HUES64 (cell line): ENCODE results near the gene CSNK1A1. TPM values are rescaled to one million over a fixed set of nuclear protein-coding genes. Genes with fewer than 3 reads are reported as not detected.
"Not testable (repeated sequence)": the region's sequence is repeated elsewhere in the genome, so short reads cannot be mapped to it uniquely, and the experiment has no call there.

Source experiments
- H3K27ac ChIP-seq: 2 replicates; pipeline ENCODE4 v1.7.0; 2013; ENCODE audit warnings: low read depth, low read length, inconsistent platforms
- H3K27me3 ChIP-seq: 2 replicates; pipeline ENCODE4 v1.6.1; 2013; ENCODE audit warnings: mild to moderate bottlenecking, low read length; ENCODE audit not compliant: insufficient read depth
- H3K36me3 ChIP-seq: 2 replicates; pipeline ENCODE4 v1.6.1; 2013; ENCODE audit warnings: mild to moderate bottlenecking, low read length; ENCODE audit not compliant: insufficient read depth
- H3K4me1 ChIP-seq: 2 replicates; pipeline ENCODE4 v1.6.1; 2013; ENCODE audit warnings: mild to moderate bottlenecking, low read length, moderate library complexity; ENCODE audit not compliant: insufficient read depth
- H3K4me3 ChIP-seq: 2 replicates; pipeline ENCODE4 v1.5.1; 2013; ENCODE audit warnings: mild to moderate bottlenecking, low read length, moderate library complexity
- H3K9ac ChIP-seq: 2 replicates; pipeline ENCODE4 v1.6.1; 2013; ENCODE audit warnings: mild to moderate bottlenecking, low read depth, low read length
- H3K9me3 ChIP-seq: 2 replicates; pipeline ENCODE4 v1.6.1; 2013; ENCODE audit warnings: low read depth, low read length; ENCODE audit not compliant: insufficient read depth
- WGBS: fragments of 150-250, 120-280 bp; methylation state at CpG from one replicate; pipeline ENCODE4 v1.1.7; 2013; ENCODE audit warnings: missing lambda C conversion rate; 5-methylcytosine and 5-hydroxymethylcytosine counted together
- polyA plus RNA-seq, 2 experiments: library from polyadenylated mRNA; stranded (reverse); fragments of 50-300 nt; gene quantifications; one replicate each; pipeline ENCODE4 v1.2.3, GENCODE V29; 2013

The CSNK1A1 gene
- 155 TPM for polyA plus RNA-seq (2013, experiment 1 of 2)
- 160 TPM for polyA plus RNA-seq (2013, experiment 2 of 2)

DNA sequence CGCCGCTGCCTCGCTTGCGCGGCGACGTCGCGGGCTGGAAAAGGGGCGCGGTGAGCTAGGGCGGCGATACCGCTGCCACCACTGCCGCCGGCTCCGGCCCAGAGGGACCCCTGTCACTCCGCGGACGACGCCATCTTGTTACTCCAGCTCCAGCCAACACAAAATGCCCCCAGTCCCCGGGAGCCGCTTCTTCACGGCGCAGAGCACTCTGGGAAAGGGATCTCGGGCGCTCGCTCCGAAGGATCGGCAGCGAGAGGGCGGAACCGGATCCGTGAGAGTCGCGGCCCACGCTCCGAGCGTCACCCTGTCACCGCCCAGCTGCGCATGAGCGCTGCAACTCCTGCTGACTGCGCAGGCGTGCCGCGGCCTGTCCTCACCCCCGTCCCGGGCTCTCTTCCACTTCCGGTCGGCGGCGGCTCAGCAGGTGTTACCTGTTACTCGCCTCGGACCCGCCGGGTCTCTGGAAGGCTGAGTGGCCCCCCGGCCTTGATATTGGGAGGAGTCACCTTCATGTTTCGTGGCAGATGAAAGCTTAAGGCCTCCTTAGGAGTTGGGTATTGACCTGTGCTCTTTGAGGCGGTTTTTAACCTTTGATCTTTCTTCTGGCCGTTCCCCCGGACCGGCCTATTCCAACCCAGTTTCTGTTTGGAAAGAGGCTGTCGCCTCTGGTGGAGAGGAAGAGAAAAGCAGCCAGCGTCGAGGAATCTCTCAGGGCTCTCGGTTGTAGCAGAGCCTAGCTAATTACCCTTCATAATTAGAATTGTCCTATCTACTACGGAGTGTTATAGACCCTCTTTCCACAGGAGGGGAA, at the start of gene CSNK1A1:
TSS of gene CSNK1A1 (minus strand) at position 213 of the 811 bp plus-strand sequence. CDS start 475 bp downstream, outside the sequence.
- Histone ChIP-seq H3K4me1 (peaks cover 15% of the 10 kb centered on the region), H3K27ac (peak within 1 kb of the TSS; percentile 96)
- WGBS: under 1% methylated on average over 66 of the region's 67 CpGs

GRCh38 chr5:149600932-149601331, 49.7 kb upstream of the CSNK1A1 start:
- no peaks in the 10 kb centered on the region for H3K9me3 ChIP-seq
- no peak overlapping the region for H3K9ac ChIP-seq
- WGBS: 93% methylated on average over 3 of the region's 3 CpGs
- H3K27me3 ChIP-seq: no peaks in the 10 kb centered on the region
- no peaks in the 10 kb centered on the region for H3K36me3 ChIP-seq
- no peaks in the 10 kb centered on the region; the same call in 1 of the 2 replicates for H3K4me1 ChIP-seq
- H3K4me3 ChIP-seq: no peak overlapping the region
- no peak overlapping the region for H3K27ac ChIP-seq

More for the DNA sequence above, at the start of gene CSNK1A1:
- Histone ChIP-seq H3K4me3 (peak within 1 kb of the TSS; percentile 100), H3K9ac (peak within 1 kb of the TSS; percentile 98), H3K27me3 (no peaks in the 10 kb centered on the region), H3K36me3 (peaks cover 36% of the 10 kb centered on the region), H3K9me3 (no peaks in the 10 kb centered on the region)

DNA sequence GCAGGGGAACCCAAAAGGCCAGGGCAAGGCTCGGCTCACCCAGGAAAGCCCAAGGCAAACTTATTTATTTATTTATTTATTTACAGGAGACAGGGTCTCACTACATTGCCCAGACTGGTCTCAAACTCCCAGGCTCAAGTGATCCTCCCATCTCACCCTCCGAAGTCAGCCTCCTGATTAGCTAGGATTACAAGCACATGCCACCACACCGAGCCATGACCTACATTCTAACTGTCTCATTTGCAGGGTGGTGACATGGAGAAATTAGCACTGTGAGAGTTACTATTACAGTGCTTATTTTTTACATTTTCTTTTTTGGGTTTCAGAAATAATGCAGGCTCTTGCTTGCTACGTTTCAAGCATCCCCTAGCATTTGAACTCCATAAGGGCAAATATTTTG, 48.1 kb upstream of the CSNK1A1 start:
- Histone ChIP-seq H3K4me1 (no peaks in the 10 kb centered on the region; the same call in 1 of the 2 replicates), H3K4me3 (no peak overlapping the region), H3K9me3 (no peaks in the 10 kb centered on the region), H3K9ac (no peak overlapping the region), H3K27me3 (no peaks in the 10 kb centered on the region), H3K36me3 (no peaks in the 10 kb centered on the region), H3K27ac (no peak overlapping the region)
- WGBS: 94% methylated on average over 2 of the region's 4 CpGs

DNA sequence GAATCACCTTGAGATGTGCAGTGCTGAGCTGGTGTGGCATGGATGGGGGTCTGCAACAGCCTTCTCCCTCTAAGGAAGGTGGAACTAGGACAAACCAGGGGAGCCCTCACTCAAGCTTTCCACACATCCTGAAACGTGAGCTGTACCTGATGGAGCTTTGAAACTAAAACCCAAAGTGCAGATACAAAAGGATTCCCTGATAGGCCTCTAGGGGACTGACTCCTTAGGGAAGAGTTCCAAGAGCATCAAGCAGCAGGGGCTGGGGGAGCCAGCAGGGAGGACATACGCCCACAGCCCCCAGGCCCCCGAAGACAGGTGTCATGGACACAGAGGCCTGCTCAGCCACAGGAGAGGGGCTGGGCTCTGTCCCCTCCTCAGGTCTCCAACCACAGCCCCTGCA, 47.7 kb upstream of the CSNK1A1 start:
- Histone ChIP-seq H3K9ac (no peak overlapping the region), H3K27ac (no peak overlapping the region), H3K36me3 (no peaks in the 10 kb centered on the region), H3K4me3 (no peak overlapping the region), H3K9me3 (no peaks in the 10 kb centered on the region), H3K27me3 (no peaks in the 10 kb centered on the region), H3K4me1 (no peaks in the 10 kb centered on the region; the same call in 1 of the 2 replicates)
- 63% methylated on average over 3 of the region's 3 CpGs for WGBS

DNA sequence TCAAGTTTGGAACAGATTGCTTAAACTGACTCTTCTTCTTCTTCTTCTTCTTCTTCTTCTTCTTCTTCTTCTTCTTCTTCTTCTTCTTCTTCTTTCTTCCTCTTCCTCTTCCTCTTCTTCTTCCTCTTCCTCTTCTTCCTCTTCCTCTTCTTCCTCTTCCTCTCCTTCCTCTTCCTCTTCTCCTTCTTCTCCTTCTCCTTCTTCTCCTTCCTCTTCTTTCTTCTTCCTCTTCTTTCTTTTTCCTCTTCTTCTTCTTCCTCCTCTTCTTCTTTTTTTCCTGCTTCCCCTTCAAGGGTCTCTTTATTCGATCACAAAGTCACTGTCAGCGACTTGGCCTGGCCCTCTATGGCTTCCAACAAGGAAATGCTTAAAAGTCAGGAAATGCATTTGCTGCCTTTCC, 47.0 kb upstream of the CSNK1A1 start:
- H3K9ac ChIP-seq, H3K27me3 ChIP-seq, H3K36me3 ChIP-seq, H3K4me1 ChIP-seq, H3K4me3 ChIP-seq, H3K9me3 ChIP-seq, H3K27ac ChIP-seq: not testable (repeated sequence)
- WGBS: 93% methylated on average over 2 of the region's 2 CpGs

DNA sequence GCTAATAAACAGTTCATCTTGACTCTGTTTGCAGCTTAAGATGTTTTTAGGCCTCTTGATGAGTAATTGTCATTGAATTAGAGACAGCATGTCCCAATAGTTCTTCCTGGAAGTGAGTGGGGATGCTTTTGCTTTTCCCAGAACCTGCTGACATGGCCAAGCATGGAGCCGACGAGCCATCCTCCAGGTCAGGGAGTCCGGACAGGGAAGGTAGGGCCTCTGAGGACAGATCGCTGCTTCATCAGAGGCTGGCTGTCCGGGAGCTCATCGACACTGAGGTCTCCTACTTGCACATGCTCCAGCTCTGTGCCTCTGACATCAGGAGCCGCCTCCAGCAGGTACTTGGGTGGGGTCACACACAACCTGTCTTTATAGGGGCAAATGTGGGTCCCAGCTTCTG, 46.4 kb upstream of the CSNK1A1 start:
- 95% methylated on average over 7 of the region's 7 CpGs for WGBS
- Histone ChIP-seq H3K9ac (no peak overlapping the region), H3K9me3 (no peaks in the 10 kb centered on the region), H3K4me1 (no peaks in the 10 kb centered on the region; the same call in 1 of the 2 replicates), H3K36me3 (no peaks in the 10 kb centered on the region), H3K27ac (no peak overlapping the region), H3K27me3 (no peaks in the 10 kb centered on the region), H3K4me3 (no peak overlapping the region)

- H3K9ac ChIP-seq: no peak overlapping the region
- H3K27ac ChIP-seq: no peak overlapping the region
- no peaks in the 10 kb centered on the region for H3K27me3 ChIP-seq
- no peaks in the 10 kb centered on the region; the same call in 1 of the 2 replicates for H3K4me1 ChIP-seq
- no peaks in the 10 kb centered on the region for H3K9me3 ChIP-seq
- WGBS: 86% methylated on average over 2 of the region's 2 CpGs
- no peak overlapping the region for H3K4me3 ChIP-seq
- no peaks in the 10 kb centered on the region for H3K36me3 ChIP-seq
Observed at GRCh38 chr5:149596712-149597111, 45.5 kb upstream of the CSNK1A1 start.

DNA sequence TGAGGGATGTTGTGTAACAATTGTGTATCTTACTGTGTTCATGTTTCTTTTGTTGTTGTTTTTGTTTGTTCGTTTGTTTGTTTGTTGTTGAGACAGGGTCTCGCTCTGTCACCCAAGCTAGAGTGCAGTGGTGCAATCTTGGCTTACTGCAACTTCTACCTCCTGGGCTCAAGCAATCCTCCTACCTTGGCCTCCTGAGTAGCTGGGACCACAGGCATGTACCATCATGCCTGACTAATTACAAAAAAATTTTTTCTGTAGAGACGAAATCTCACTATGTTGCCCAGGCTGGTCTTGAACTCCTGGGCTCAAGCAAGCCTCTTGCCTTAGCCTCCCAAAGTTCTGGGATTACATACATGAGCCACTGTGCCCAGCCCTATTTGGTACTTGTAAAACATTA, 43.9 kb upstream of the CSNK1A1 start:
- not testable (repeated sequence) for H3K9me3 ChIP-seq, H3K36me3 ChIP-seq, H3K4me1 ChIP-seq, H3K9ac ChIP-seq, H3K27ac ChIP-seq, H3K4me3 ChIP-seq, H3K27me3 ChIP-seq
- 92% methylated on average over 3 of the region's 3 CpGs for WGBS

DNA sequence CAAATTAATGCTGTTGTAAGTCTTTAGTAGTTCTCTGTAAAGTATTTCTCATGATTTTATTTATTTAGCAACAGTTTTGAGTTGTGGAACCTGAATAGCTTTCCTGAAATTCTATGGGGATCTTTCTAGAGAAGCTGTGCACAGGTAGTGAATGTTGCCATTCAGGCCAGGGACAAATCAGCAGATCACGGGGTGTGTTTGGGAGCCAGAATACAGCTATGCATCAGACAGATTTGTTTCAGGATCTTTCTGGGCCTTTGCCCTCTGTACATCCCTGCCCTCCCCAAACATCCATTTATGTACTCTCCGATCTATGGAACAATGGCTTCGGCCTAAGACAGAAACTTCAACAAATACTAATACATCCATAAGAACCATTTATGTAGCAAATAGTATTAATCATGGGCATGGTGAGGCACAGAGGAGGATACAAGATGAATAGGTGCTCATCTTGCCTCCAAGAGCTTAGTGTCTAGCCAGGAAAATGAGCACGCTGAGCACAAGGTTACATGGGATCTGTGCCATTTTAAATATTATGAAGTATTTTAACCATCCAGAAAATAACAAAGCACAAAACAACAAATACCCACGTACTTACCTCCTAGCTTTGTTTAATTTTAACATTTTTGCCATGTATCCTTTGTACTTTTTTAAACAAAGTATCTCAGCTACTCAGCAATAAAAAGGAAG, 43.1 kb upstream of the CSNK1A1 start:
- Histone ChIP-seq H3K27me3 (no peaks in the 10 kb centered on the region), H3K4me1 (no peaks in the 10 kb centered on the region; the same call in 1 of the 2 replicates), H3K9ac (no peak overlapping the region), H3K9me3 (no peaks in the 10 kb centered on the region), H3K27ac (no peak overlapping the region), H3K4me3 (no peak overlapping the region), H3K36me3 (no peaks in the 10 kb centered on the region)
- 90% methylated on average over 5 of the region's 5 CpGs for whole genome bisulfite sequencing

DNA sequence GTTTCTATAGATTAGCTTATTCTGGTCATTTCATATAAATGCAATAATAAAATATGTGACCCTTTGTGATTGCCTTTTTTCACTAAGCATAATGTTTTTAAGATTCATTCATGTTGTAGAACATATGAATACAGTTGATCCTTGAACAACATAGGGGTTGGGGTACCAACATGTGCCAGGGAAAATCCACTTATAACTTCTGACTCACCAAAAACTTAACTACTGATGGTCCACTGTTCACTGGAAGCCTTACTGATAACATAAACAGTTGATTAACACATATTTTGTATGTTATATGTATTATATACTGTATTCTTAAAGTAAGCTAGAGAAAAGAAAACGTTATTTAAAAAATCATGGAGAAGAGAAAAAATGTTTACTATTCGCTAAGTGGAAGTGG, 42.1 kb upstream of the CSNK1A1 start:
- 86% methylated on average over 2 of the region's 2 CpGs for WGBS
- Histone ChIP-seq H3K4me3 (no peak overlapping the region), H3K27ac (no peak overlapping the region), H3K9ac (no peak overlapping the region), H3K4me1 (no peaks in the 10 kb centered on the region; the same call in 1 of the 2 replicates), H3K27me3 (no peaks in the 10 kb centered on the region), H3K9me3 (no peaks in the 10 kb centered on the region), H3K36me3 (no peaks in the 10 kb centered on the region)

DNA sequence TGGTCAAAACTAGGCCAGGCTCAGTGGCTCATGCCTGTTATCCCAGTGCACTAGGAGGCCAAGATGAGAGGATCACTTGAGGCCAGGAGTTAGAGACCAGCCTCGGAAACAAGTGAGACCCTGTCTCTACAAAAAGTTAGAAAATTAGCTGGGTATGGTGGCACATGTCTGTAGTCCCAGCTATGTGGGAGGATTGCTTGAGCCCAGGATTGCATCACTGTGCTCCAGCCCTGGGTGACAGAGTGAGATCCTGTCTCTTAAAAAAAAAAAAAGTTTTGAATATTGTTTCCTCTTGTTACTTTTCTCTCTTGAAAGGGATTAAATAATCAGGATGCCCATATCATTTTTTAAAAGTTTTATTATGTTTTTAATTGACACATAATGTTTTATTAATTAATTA, 37.7 kb upstream of the CSNK1A1 start:
- Histone ChIP-seq H3K27ac (no peak overlapping the region), H3K36me3 (no peaks in the 10 kb centered on the region)
- WGBS: 96% methylated on average over 1 of the region's 1 CpG

More for the DNA sequence above, 37.7 kb upstream of the CSNK1A1 start:
- no peak overlapping the region for H3K4me3 ChIP-seq
- no peak overlapping the region for H3K9ac ChIP-seq
- H3K9me3 ChIP-seq: no peaks in the 10 kb centered on the region
- no peaks in the 10 kb centered on the region for H3K4me1 ChIP-seq
- H3K27me3 ChIP-seq: no peaks in the 10 kb centered on the region
